H9 (cell line): ENCODE results near the gene APOB. TPM values are rescaled to one million over a fixed set of nuclear protein-coding genes. Genes with fewer than 3 reads are reported as not detected.

Experiments used
- DNase-seq: peaks from one replicate; pipeline ENCODE4 v3.0.0-alpha.2; 2017
- H2AFZ ChIP-seq: one replicate; pipeline ENCODE4 v1.6.1; 2013; ENCODE audit warnings: mild to moderate bottlenecking, low read length, control low read depth, moderate library complexity
- H2AK5ac ChIP-seq: 2 replicates; pipeline ENCODE4 v1.6.1; 2013; ENCODE audit warnings: low read length, control low read depth, mixed read lengths; ENCODE audit not compliant: insufficient read length
- H2BK120ac ChIP-seq: one replicate; pipeline ENCODE4 v1.6.1; 2013; ENCODE audit warnings: low read depth, mild to moderate bottlenecking, low read length, control low read depth, inconsistent platforms; ENCODE audit not compliant: poor library complexity, severe bottlenecking
- H2BK12ac ChIP-seq: 2 replicates; pipeline ENCODE4 v1.6.1; 2013; ENCODE audit warnings: low read length, control low read depth, mixed read lengths, low read depth; ENCODE audit not compliant: insufficient read length
- H2BK15ac ChIP-seq: 2 replicates; pipeline ENCODE4 v1.6.1; 2013; ENCODE audit warnings: low read depth, low read length, control low read depth
- H2BK20ac ChIP-seq: one replicate; pipeline ENCODE4 v1.6.1; 2013; ENCODE audit warnings: low read depth, mild to moderate bottlenecking, low read length, control low read depth, inconsistent platforms; ENCODE audit not compliant: poor library complexity, severe bottlenecking
- H2BK5ac ChIP-seq: 2 replicates; pipeline ENCODE4 v1.6.1; 2013; ENCODE audit warnings: low read length, control low read depth, mixed read lengths; ENCODE audit not compliant: insufficient read length
- H3K14ac ChIP-seq: 2 replicates; pipeline ENCODE4 v1.6.1; 2013; ENCODE audit warnings: low read length, control low read depth; ENCODE audit not compliant: insufficient read depth
- H3K18ac ChIP-seq: 2 replicates; pipeline ENCODE4 v1.6.1; 2013; ENCODE audit warnings: low read depth, mild to moderate bottlenecking, mixed read lengths, low read length, control low read depth; ENCODE audit not compliant: insufficient read length
- H3K23ac ChIP-seq: 2 replicates; pipeline ENCODE4 v1.6.1; 2013; ENCODE audit warnings: low read length, control low read depth, mixed read lengths, low read depth; ENCODE audit not compliant: insufficient read length
- H3K23me2 ChIP-seq: 2 replicates; pipeline ENCODE4 v1.6.1; 2013; ENCODE audit warnings: low read depth, mild to moderate bottlenecking, mixed read lengths, low read length, control low read depth; ENCODE audit not compliant: insufficient read length, poor library complexity, severe bottlenecking
- H3K27ac ChIP-seq: 2 replicates; pipeline ENCODE4 v1.5.1; 2013; ENCODE audit warnings: low read length, control low read depth, mixed read lengths, low read depth; ENCODE audit not compliant: insufficient read length
- H3K27me3 ChIP-seq: 2 replicates; pipeline ENCODE4 v1.6.1; 2013; ENCODE audit warnings: low read length, control low read depth, inconsistent platforms; ENCODE audit not compliant: insufficient read depth
- H3K4ac ChIP-seq: 2 replicates; pipeline ENCODE4 v1.6.1; 2013; ENCODE audit warnings: low read depth, mild to moderate bottlenecking, control low read depth, inconsistent platforms, low read length, moderate library complexity
- H3K4me1 ChIP-seq: 2 replicates; pipeline ENCODE4 v1.6.1; 2013; ENCODE audit warnings: low read length, control low read depth, inconsistent platforms; ENCODE audit not compliant: insufficient read depth
- H3K4me2 ChIP-seq: 2 replicates; pipeline ENCODE4 v1.6.1; 2013; ENCODE audit warnings: low read length, control low read depth, mixed read lengths; ENCODE audit not compliant: insufficient read length, insufficient read depth
- H3K56ac ChIP-seq: 2 replicates; pipeline ENCODE4 v1.6.1; 2013; ENCODE audit warnings: low read depth, mild to moderate bottlenecking, mixed read lengths, low read length, control low read depth; ENCODE audit not compliant: insufficient read length
- H3K79me1 ChIP-seq: 2 replicates; pipeline ENCODE4 v1.6.1; 2013; ENCODE audit warnings: low read depth, mild to moderate bottlenecking, moderate library complexity, low read length, control low read depth, inconsistent platforms; ENCODE audit not compliant: insufficient read depth, poor library complexity, severe bottlenecking
- H3K79me2 ChIP-seq: 2 replicates; pipeline ENCODE4 v1.6.1; 2013; ENCODE audit warnings: low read length, control low read depth, inconsistent platforms; ENCODE audit not compliant: insufficient read depth
- H3K9ac ChIP-seq: 2 replicates; pipeline ENCODE4 v1.6.1; 2013; ENCODE audit warnings: low read length, control low read depth, mixed read lengths; ENCODE audit not compliant: insufficient read length; ENCODE audit errors: extremely low read depth
- H3K9me3 ChIP-seq: one replicate; pipeline ENCODE4 v1.6.1; 2013; ENCODE audit warnings: low read depth, low read length, inconsistent platforms; ENCODE audit not compliant: control insufficient read depth
- H3T11ph ChIP-seq: one replicate; pipeline ENCODE4 v1.6.1; 2013; ENCODE audit warnings: mild to moderate bottlenecking, low read length, control low read depth, inconsistent platforms
- H4K20me1 ChIP-seq: one replicate; pipeline ENCODE4 v1.6.1; 2013; ENCODE audit not compliant: control insufficient read depth, insufficient read length, insufficient read depth
- H4K5ac ChIP-seq: 2 replicates; pipeline ENCODE4 v1.6.1; 2013; ENCODE audit warnings: low read depth, mild to moderate bottlenecking, mixed read lengths, low read length, control low read depth; ENCODE audit not compliant: insufficient read length
- H4K8ac ChIP-seq: replicated peaks from 2 replicates; pipeline ENCODE4 v1.6.1; 2013; ENCODE audit warnings: low read length, control low read depth, mixed read lengths, low read depth; ENCODE audit not compliant: insufficient read length
- H4K91ac ChIP-seq: 2 replicates; pipeline ENCODE4 v1.6.1; 2013; ENCODE audit warnings: low read depth, mild to moderate bottlenecking, moderate library complexity, mixed read lengths, low read length, control low read depth; ENCODE audit not compliant: insufficient read length
- H3K27ac Mint-ChIP-seq, 3 experiments: 2 replicates in 2 of 3; 3 replicates in 1 of 3; pipeline ENCODE4 v1.8.0; 2020 to 2021; ENCODE audit warnings: mixed read lengths in 3 of 3, mild to moderate bottlenecking in 1 of 3, moderate library complexity in 1 of 3
- H3K27me3 Mint-ChIP-seq: 2 replicates; pipeline ENCODE4 v1.8.0; 2021; ENCODE audit warnings: low read depth, mild to moderate bottlenecking, moderate library complexity, mixed read lengths
- H3K36me3 Mint-ChIP-seq, 3 experiments: 2 replicates in 2 of 3; 3 replicates in 1 of 3; pipeline ENCODE4 v1.8.0; 2020 to 2021; ENCODE audit warnings: low read depth in 3 of 3, mixed read lengths in 3 of 3; ENCODE audit not compliant: insufficient read depth in 1 of 3
- H3K4me1 Mint-ChIP-seq, 2 experiments: 2 replicates each; pipeline ENCODE4 v1.8.0; 2020; ENCODE audit warnings: mixed read lengths in 2 of 2
- H3K4me3 Mint-ChIP-seq, 2 experiments: 2 replicates in 1 of 2; 3 replicates in 1 of 2; pipeline ENCODE4 v1.8.0; 2020 to 2021; ENCODE audit warnings: mild to moderate bottlenecking in 2 of 2, mixed read lengths in 2 of 2, moderate library complexity in 1 of 2
- H3K9me3 Mint-ChIP-seq, 2 experiments: 2 replicates in 1 of 2; 3 replicates in 1 of 2; pipeline ENCODE4 v1.8.0; 2020; ENCODE audit warnings: mild to moderate bottlenecking in 2 of 2, mixed read lengths in 2 of 2, moderate library complexity in 1 of 2
- WGBS: extraction: QIAGEN DNeasy Blood & Tissue Kit; methylation state at CpG from one replicate; pipeline ENCODE4 v1.1.7; 2013; ENCODE audit warnings: missing lambda C conversion rate, low lambda C conversion rate, mixed read lengths; ENCODE audit not compliant: insufficient read length; ENCODE audit errors: extremely low coverage; 5-methylcytosine and 5-hydroxymethylcytosine counted together
- total RNA-seq: library from RNA; stranded (reverse); gene quantifications from 2 replicates; pipeline ENCODE4 v1.2.1, GENCODE V29; 2021
- TF ChIP-seq, protein P1 (sequence below): fragments of 200-600 bp; sonication (generic); conservative IDR thresholded peaks from 3 replicates; pipeline ENCODE4 v1.8.0; 2021; ENCODE audit warnings: antibody characterized with exemption, mild to moderate bottlenecking

The APOB gene
- total RNA-seq, 1 experiment from 2014 or later = 0.26 TPM

- H3K56ac ChIP-seq = no peak overlapping the region
Observed at GRCh38 chr2:21017748-21018276, 26.1 kb downstream of the APOB start.

More at GRCh38 chr2:21017748-21018276, 26.1 kb downstream of the APOB start:
- no peak overlapping the region for H3K18ac ChIP-seq
- no peak overlapping the region for H2AFZ ChIP-seq
- Mint-ChIP-seq H3K36me3 (no peaks in the 10 kb centered on the region; a peak in 1 of 7 replicates), H3K4me1 (no peaks in the 10 kb centered on the region), H3K4me3 (no peak overlapping the region), H3K9me3 (no peaks in the 10 kb centered on the region; a peak in 1 of 5 replicates), H3K27me3 (peaks cover 6% of the 10 kb centered on the region), H3K27ac (no peak overlapping the region)
- no peaks in the 10 kb centered on the region for H3K23me2 ChIP-seq
- H2BK120ac ChIP-seq = no peak overlapping the region
- no peak overlapping the region for H2AK5ac ChIP-seq
- no peak overlapping the region for H3K9ac ChIP-seq
- H4K20me1 ChIP-seq = no peaks in the 10 kb centered on the region
- H4K8ac ChIP-seq = no peak overlapping the region
- no peak overlapping the region for H3T11ph ChIP-seq
- no peaks in the 10 kb centered on the region for H3K27me3 ChIP-seq
- no peak overlapping the region for H4K91ac ChIP-seq
- no peak overlapping the region for H3K4ac ChIP-seq
- H3K4me1 ChIP-seq = no peaks in the 10 kb centered on the region
- TF ChIP-seq, protein P1, sequence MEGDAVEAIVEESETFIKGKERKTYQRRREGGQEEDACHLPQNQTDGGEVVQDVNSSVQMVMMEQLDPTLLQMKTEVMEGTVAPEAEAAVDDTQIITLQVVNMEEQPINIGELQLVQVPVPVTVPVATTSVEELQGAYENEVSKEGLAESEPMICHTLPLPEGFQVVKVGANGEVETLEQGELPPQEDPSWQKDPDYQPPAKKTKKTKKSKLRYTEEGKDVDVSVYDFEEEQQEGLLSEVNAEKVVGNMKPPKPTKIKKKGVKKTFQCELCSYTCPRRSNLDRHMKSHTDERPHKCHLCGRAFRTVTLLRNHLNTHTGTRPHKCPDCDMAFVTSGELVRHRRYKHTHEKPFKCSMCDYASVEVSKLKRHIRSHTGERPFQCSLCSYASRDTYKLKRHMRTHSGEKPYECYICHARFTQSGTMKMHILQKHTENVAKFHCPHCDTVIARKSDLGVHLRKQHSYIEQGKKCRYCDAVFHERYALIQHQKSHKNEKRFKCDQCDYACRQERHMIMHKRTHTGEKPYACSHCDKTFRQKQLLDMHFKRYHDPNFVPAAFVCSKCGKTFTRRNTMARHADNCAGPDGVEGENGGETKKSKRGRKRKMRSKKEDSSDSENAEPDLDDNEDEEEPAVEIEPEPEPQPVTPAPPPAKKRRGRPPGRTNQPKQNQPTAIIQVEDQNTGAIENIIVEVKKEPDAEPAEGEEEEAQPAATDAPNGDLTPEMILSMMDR = no peak
- no peak for DNase-seq
- H4K5ac ChIP-seq = no peak overlapping the region
- no peak overlapping the region for H3K4me2 ChIP-seq
- no peak overlapping the region for H3K14ac ChIP-seq
- WGBS = no CpG with 5 or more reads among the region's 4 CpGs
- no peak overlapping the region for H3K27ac ChIP-seq
- no peak overlapping the region for H3K23ac ChIP-seq
- H2BK12ac ChIP-seq = no peak overlapping the region
- H2BK20ac ChIP-seq = no peak overlapping the region
- H3K9me3 ChIP-seq = no peaks in the 10 kb centered on the region
- H2BK5ac ChIP-seq = no peak overlapping the region
- H2BK15ac ChIP-seq = no peak overlapping the region
- no peaks in the 10 kb centered on the region for H3K79me2 ChIP-seq
- no peaks in the 10 kb centered on the region for H3K79me1 ChIP-seq
